ENCODE measurements around the gene KIF5B. TPM values are rescaled to one million over a fixed set of nuclear protein-coding genes. Genes with fewer than 3 reads are reported as not detected.

KIF5B gene
- total and polyA plus RNA-seq, 7 donors, result 46.5 to 135 (median 97.4) TPM

GRCh38 chr10:32061440-32061839 is 5.2 kb upstream of the KIF5B start:
- intact Hi-C loops (cut with DNase I), result no loop called here
- peaks cover 4% of the 10 kb centered on the region for H3K4me1 ChIP-seq
- DNase-seq (no peak), ATAC-seq (no peak)
- H3K27me3 ChIP-seq (ENCODE audit: insufficient read depth in 3 of 3, low read length in 2 of 3), result no peaks in the 10 kb centered on the region
- WGBS, 3 donors, result 59 to 86% (median 70%) methylated on average over 2 of the region's 2 CpGs
- H3K4me3 ChIP-seq, result no peak overlapping the region
- TF ChIP-seq CTCF (IDR thresholded peaks at IDR 0.05), result no peak
- peaks cover 5% of the 10 kb centered on the region for H3K9me3 ChIP-seq
- no peak overlapping the region for H3K27ac ChIP-seq
- no peaks in the 10 kb centered on the region for H3K36me3 ChIP-seq (ENCODE audit: insufficient read depth in 1 of 2, low read depth in 1 of 2)

- H3K27ac ChIP-seq, result no peak overlapping the region
- H3K4me1 ChIP-seq, result peaks cover 4% of the 10 kb centered on the region
- TF ChIP-seq CTCF (IDR thresholded peaks at IDR 0.05), result no peak
- no peaks in the 10 kb centered on the region for H3K27me3 ChIP-seq (ENCODE audit: insufficient read depth in 3 of 3, low read length in 2 of 3)
- H3K9me3 ChIP-seq, result peaks cover under 1% of the 10 kb centered on the region
- DNase-seq, result no peak
- ATAC-seq, result no peak
- H3K4me3 ChIP-seq, result no peak overlapping the region
- H3K36me3 ChIP-seq (ENCODE audit: insufficient read depth in 1 of 2, low read depth in 1 of 2), result no peaks in the 10 kb centered on the region
- intact Hi-C loops (cut with DNase I), result no loop called here
- 91 to 95% (median 94%) methylated on average over 4 of the region's 4 CpGs for WGBS, 3 donors
These were observed 4.1 kb upstream of the KIF5B start for GRCh38 chr10:32060347-32060746.

- Histone ChIP-seq H3K36me3 (ENCODE audit: insufficient read depth in 1 of 2, low read depth in 1 of 2) (no peaks in the 10 kb centered on the region), H3K4me1 (peaks cover 4% of the 10 kb centered on the region), H3K9me3 (no peaks in the 10 kb centered on the region), H3K27me3 (ENCODE audit: insufficient read depth in 3 of 3, low read length in 2 of 3) (no peaks in the 10 kb centered on the region), H3K27ac (no peak overlapping the region), H3K4me3 (no peak overlapping the region)
- ATAC-seq (no peak), DNase-seq (no peak)
- intact Hi-C loops (cut with DNase I), result loop anchor here in 1 of 2 donors (5.0 to 10.0 kb wide), 2 partner anchors 78 to 285 kb away; partner anchors contain the start of gene EPC1
- WGBS, 3 donors, result 82 to 91% (median 89%) methylated on average over 3 of the region's 3 CpGs
- TF ChIP-seq CTCF (IDR thresholded peaks at IDR 0.05), result no peak
These were observed 3.2 kb upstream of the KIF5B start for GRCh38 chr10:32059472-32059871.

GRCh38 chr10:32057036-32057372 is 779 bp upstream of the KIF5B start:
- H3K9me3 ChIP-seq, result no peaks in the 10 kb centered on the region
- no peaks in the 10 kb centered on the region for H3K36me3 ChIP-seq (ENCODE audit: insufficient read depth in 1 of 2, low read depth in 1 of 2)
- no peak for ATAC-seq
- no peak for DNase-seq
- no peaks in the 10 kb centered on the region for H3K27me3 ChIP-seq (ENCODE audit: insufficient read depth in 3 of 3, low read length in 2 of 3)
- peak overlapping the region; percentile 98 for H3K27ac ChIP-seq
- no peak for TF ChIP-seq CTCF (IDR thresholded peaks at IDR 0.05)
- WGBS, 3 donors, result 67 to 76% (median 73%) methylated on average over 8 of the region's 8 CpGs
- H3K4me3 ChIP-seq, result peak overlapping the region; percentile 78
- intact Hi-C loops (cut with DNase I), result loop anchor here in 1 of 2 donors (5.0 to 10.0 kb wide), 2 partner anchors 80 to 288 kb away; partner anchors contain the start of gene EPC1
- peaks cover 25% of the 10 kb centered on the region for H3K4me1 ChIP-seq
